Mesendoderm (in vitro differentiated cells): ENCODE measurements around the gene MCIDAS.

Experiments used
- DNase-seq: peaks from one replicate; pipeline ENCODE4 v3.0.0; 2013
- H2AK5ac ChIP-seq: 2 replicates; pipeline ENCODE4 v1.6.1; 2013; ENCODE audit warnings: low read length, inconsistent platforms
- H2BK120ac ChIP-seq: 2 replicates; pipeline ENCODE4 v1.6.1; 2013; ENCODE audit warnings: low read depth, mild to moderate bottlenecking, low read length, moderate library complexity, mixed read lengths
- H2BK15ac ChIP-seq: replicated peaks from 2 replicates; pipeline ENCODE4 v1.6.1; 2013; ENCODE audit warnings: low read depth, mild to moderate bottlenecking, moderate library complexity
- H2BK5ac ChIP-seq: 2 replicates; pipeline ENCODE4 v1.6.1; 2013; ENCODE audit warnings: low read length, inconsistent platforms
- H3K18ac ChIP-seq: 2 replicates; pipeline ENCODE4 v1.6.1; 2013; ENCODE audit warnings: mild to moderate bottlenecking, low read length, mixed read lengths
- H3K23ac ChIP-seq: one replicate; pipeline ENCODE4 v1.6.1; 2013; ENCODE audit warnings: low read length
- H3K27ac ChIP-seq: 2 replicates; pipeline ENCODE4 v1.5.1; 2013; ENCODE audit warnings: low read depth, mild to moderate bottlenecking, inconsistent platforms, low read length, moderate library complexity
- H3K27me3 ChIP-seq: 2 replicates; pipeline ENCODE4 v1.6.1; 2013; ENCODE audit warnings: low read length, control low read depth, mild to moderate bottlenecking, inconsistent platforms; ENCODE audit not compliant: insufficient read depth, poor library complexity
- H3K36me3 ChIP-seq: 2 replicates; pipeline ENCODE4 v1.6.1; 2013; ENCODE audit warnings: low read length, inconsistent platforms; ENCODE audit not compliant: control insufficient read depth, insufficient read depth
- H3K4ac ChIP-seq: one replicate; pipeline ENCODE4 v1.6.1; 2013; ENCODE audit warnings: low read depth, mild to moderate bottlenecking, low read length, moderate library complexity
- H3K4me1 ChIP-seq: 2 replicates; pipeline ENCODE4 v1.6.1; 2013; ENCODE audit warnings: low read depth, low read length, inconsistent platforms; ENCODE audit not compliant: control insufficient read depth
- H3K4me2 ChIP-seq: 2 replicates; pipeline ENCODE4 v1.6.1; 2013; ENCODE audit warnings: low read length
- H3K4me3 ChIP-seq: 2 replicates; pipeline ENCODE4 v1.5.1; 2013; ENCODE audit warnings: mild to moderate bottlenecking, low read length
- H3K56ac ChIP-seq: one replicate; pipeline ENCODE4 v1.6.1; 2013; ENCODE audit warnings: low read length
- H3K79me1 ChIP-seq: 2 replicates; pipeline ENCODE4 v1.6.1; 2013; ENCODE audit warnings: low read length, inconsistent platforms
- H3K79me2 ChIP-seq: 2 replicates; pipeline ENCODE4 v1.6.1; 2013; ENCODE audit warnings: mild to moderate bottlenecking, low read length; ENCODE audit not compliant: control insufficient read depth, insufficient read depth
- H3K9ac ChIP-seq: 2 replicates; pipeline ENCODE4 v1.6.1; 2013; ENCODE audit warnings: low read length, inconsistent platforms
- H4K5ac ChIP-seq: one replicate; pipeline ENCODE4 v1.6.1; 2013; ENCODE audit warnings: low read length
- H4K8ac ChIP-seq: one replicate; pipeline ENCODE4 v1.6.1; 2013; ENCODE audit warnings: low read depth, mild to moderate bottlenecking, control low read depth, low read length, moderate library complexity
- WGBS: extraction: QIAGEN DNeasy Blood & Tissue Kit; methylation state at CpG from one replicate; pipeline ENCODE4 v1.1.7; 2013; ENCODE audit warnings: low lambda C conversion rate, missing lambda C conversion rate; ENCODE audit not compliant: insufficient coverage; ENCODE audit errors: extremely low coverage; 5-methylcytosine and 5-hydroxymethylcytosine counted together

MCIDAS gene

GRCh38 chr5:55175781-55176175 lies 51.3 kb downstream of the MCIDAS start:
- Histone ChIP-seq H3K4ac (no peak overlapping the region), H4K5ac (no peak overlapping the region), H3K36me3 (no peaks in the 10 kb centered on the region), H3K56ac (no peak overlapping the region), H3K79me1 (no peaks in the 10 kb centered on the region), H3K4me1 (peaks cover 3% of the 10 kb centered on the region), H3K9ac (peak overlapping the region; percentile 35), H2BK5ac (no peak overlapping the region), H3K4me3 (no peak overlapping the region), H2AK5ac (no peak overlapping the region), H3K4me2 (peak overlapping the region; percentile 51), H3K18ac (no peak overlapping the region), H3K23ac (no peak overlapping the region), H3K27ac (no peak overlapping the region), H3K27me3 (peaks cover 30% of the 10 kb centered on the region), H2BK15ac (no peak overlapping the region), H2BK120ac (no peak overlapping the region), H4K8ac (no peak overlapping the region), H3K79me2 (no peaks in the 10 kb centered on the region)
- peak; percentile 19 for DNase-seq
- no CpG with 5 or more reads among the region's 7 CpGs for WGBS

GRCh38 chr5:55173687-55174230 lies 53.4 kb downstream of the MCIDAS start:
- no peak overlapping the region for H3K4ac ChIP-seq
- no peak for DNase-seq
- peak overlapping the region; percentile 30 for H3K4me2 ChIP-seq
- no peaks in the 10 kb centered on the region for H3K79me2 ChIP-seq
- H3K36me3 ChIP-seq, result no peaks in the 10 kb centered on the region
- H3K27ac ChIP-seq, result no peak overlapping the region
- no peak overlapping the region for H3K4me3 ChIP-seq
- H4K5ac ChIP-seq, result no peak overlapping the region
- peaks cover 3% of the 10 kb centered on the region for H3K4me1 ChIP-seq
- no peak overlapping the region for H4K8ac ChIP-seq
- H3K79me1 ChIP-seq, result no peaks in the 10 kb centered on the region
- H2BK15ac ChIP-seq, result no peak overlapping the region
- H3K18ac ChIP-seq, result no peak overlapping the region
- H2BK120ac ChIP-seq, result no peak overlapping the region
- no peak overlapping the region for H3K23ac ChIP-seq
- no peak overlapping the region for H2AK5ac ChIP-seq
- H3K9ac ChIP-seq, result peak overlapping the region; percentile 7
- H3K56ac ChIP-seq, result no peak overlapping the region
- WGBS, result no CpG with 5 or more reads among the region's 8 CpGs
- H3K27me3 ChIP-seq, result peaks cover 24% of the 10 kb centered on the region
- H2BK5ac ChIP-seq, result no peak overlapping the region

GRCh38 chr5:55172937-55173686 lies 54.0 kb downstream of the MCIDAS start, which contains the start of gene CDC20B:
TSS of gene CDC20B (minus strand) at chr5:55173177. CDS start at chr5:55173000, 177 bp downstream.
- Histone ChIP-seq H2BK120ac (no peak within 1 kb of the TSS), H3K27me3 (peaks cover 22% of the 10 kb centered on the region), H3K4me1 (peaks cover 3% of the 10 kb centered on the region), H3K27ac (no peak within 1 kb of the TSS), H3K18ac (no peak within 1 kb of the TSS), H3K9ac (peak within 1 kb of the TSS; percentile 7), H4K5ac (no peak within 1 kb of the TSS), H2BK5ac (no peak within 1 kb of the TSS), H3K79me2 (no peaks in the 10 kb centered on the region), H4K8ac (no peak within 1 kb of the TSS), H3K79me1 (no peaks in the 10 kb centered on the region), H3K56ac (peak within 1 kb of the TSS; percentile 26), H3K36me3 (no peaks in the 10 kb centered on the region), H2BK15ac (no peak within 1 kb of the TSS), H3K4ac (no peak within 1 kb of the TSS), H3K4me3 (peak within 1 kb of the TSS; percentile 17), H3K4me2 (peak within 1 kb of the TSS; percentile 84), H3K23ac (no peak within 1 kb of the TSS), H2AK5ac (no peak within 1 kb of the TSS)
- peak; percentile 84 for DNase-seq
- WGBS, result no CpG with 5 or more reads among the region's 69 CpGs

GRCh38 chr5:55172051-55172899 lies 54.8 kb downstream of the MCIDAS start:
- no peak overlapping the region for H3K4ac ChIP-seq
- no peak overlapping the region for H3K56ac ChIP-seq
- H2BK15ac ChIP-seq, result no peak overlapping the region
- H3K79me1 ChIP-seq, result no peaks in the 10 kb centered on the region
- H3K4me2 ChIP-seq, result peak overlapping the region; percentile 84
- H3K27ac ChIP-seq, result no peak overlapping the region
- no peak overlapping the region for H2BK120ac ChIP-seq
- H3K9ac ChIP-seq, result no peak overlapping the region
- no peak overlapping the region for H3K23ac ChIP-seq
- no peak overlapping the region for H3K18ac ChIP-seq
- H3K4me1 ChIP-seq, result peaks cover 3% of the 10 kb centered on the region
- WGBS, result no CpG with 5 or more reads among the region's 15 CpGs
- DNase-seq, result peak; percentile 90
- H3K27me3 ChIP-seq, result peaks cover 18% of the 10 kb centered on the region
- H3K79me2 ChIP-seq, result no peaks in the 10 kb centered on the region
- H4K8ac ChIP-seq, result no peak overlapping the region
- no peak overlapping the region for H4K5ac ChIP-seq
- H2BK5ac ChIP-seq, result no peak overlapping the region
- no peak overlapping the region for H3K4me3 ChIP-seq
- no peak overlapping the region for H2AK5ac ChIP-seq
- no peaks in the 10 kb centered on the region for H3K36me3 ChIP-seq

- Histone ChIP-seq H2BK120ac (no peak overlapping the region), H3K18ac (no peak overlapping the region), H3K27me3 (peaks cover 12% of the 10 kb centered on the region), H3K4ac (no peak overlapping the region), H3K4me1 (peaks cover 3% of the 10 kb centered on the region), H3K79me1 (no peaks in the 10 kb centered on the region), H3K27ac (no peak overlapping the region), H2BK15ac (no peak overlapping the region), H3K9ac (no peak overlapping the region), H2AK5ac (no peak overlapping the region), H3K56ac (no peak overlapping the region), H4K5ac (no peak overlapping the region), H3K23ac (no peak overlapping the region), H3K4me2 (no peak overlapping the region), H4K8ac (no peak overlapping the region), H3K36me3 (no peaks in the 10 kb centered on the region), H3K4me3 (no peak overlapping the region), H2BK5ac (no peak overlapping the region), H3K79me2 (no peaks in the 10 kb centered on the region)
- DNase-seq, result no peak
- no CpG with 5 or more reads among the region's 2 CpGs for WGBS
Measured at GRCh38 chr5:55171471-55171870, 55.6 kb downstream of the MCIDAS start.
